DOHH2 (cell line): Measurements from ENCODE around the gene PAPPA.

Experiments used
- H3F3A ChIP-seq: fragments of 200-600 bp; sonication (generic), shearing (Covaris generic); 2 replicates; pipeline ENCODE4 v1.6.0; 2016; ENCODE audit warnings: antibody characterized with exemption, mild to moderate bottlenecking; ENCODE audit not compliant: control insufficient read depth, insufficient read depth
- H3K27ac ChIP-seq: fragments of 200-600 bp; sonication (generic); 2 replicates; pipeline ENCODE4 v1.5.1; 2014; ENCODE audit warnings: low read depth, mild to moderate bottlenecking, low read length, moderate library complexity
- H3K27me3 ChIP-seq: fragments of 200-600 bp; sonication (generic); 2 replicates; pipeline ENCODE4 v1.6.1; 2014; ENCODE audit warnings: mild to moderate bottlenecking, low read length, mixed read lengths; ENCODE audit not compliant: control insufficient read depth
- H3K36me3 ChIP-seq: fragments of 200-600 bp; sonication (generic); 2 replicates; pipeline ENCODE4 v1.6.1; 2014; ENCODE audit warnings: mild to moderate bottlenecking, low read length, moderate library complexity, mixed read lengths; ENCODE audit not compliant: control insufficient read depth
- H3K4me1 ChIP-seq: fragments of 200-600 bp; sonication (generic); 2 replicates; pipeline ENCODE4 v1.6.1; 2014; ENCODE audit warnings: mild to moderate bottlenecking, low read length, mixed read lengths; ENCODE audit not compliant: control insufficient read depth
- H3K4me2 ChIP-seq: fragments of 200-600 bp; sonication (generic); 2 replicates; pipeline ENCODE4 v1.6.0; 2014; ENCODE audit warnings: mild to moderate bottlenecking, low read length, moderate library complexity
- H3K4me3 ChIP-seq: fragments of 200-600 bp; sonication (generic); 2 replicates; pipeline ENCODE4 v1.5.1; 2014; ENCODE audit warnings: mild to moderate bottlenecking, low read length, mixed read lengths
- H3K79me2 ChIP-seq: fragments of 200-600 bp; sonication (generic); 2 replicates; pipeline ENCODE4 v1.6.1; 2014; ENCODE audit warnings: mild to moderate bottlenecking, low read length, mixed read lengths; ENCODE audit not compliant: control insufficient read depth
- H3K9me2 ChIP-seq: fragments of 200-600 bp; sonication (generic); replicated peaks from 2 replicates; pipeline ENCODE4 v1.6.1; 2014; ENCODE audit warnings: mild to moderate bottlenecking, low read length, mixed read lengths; ENCODE audit not compliant: control insufficient read depth
- H3K9me3 ChIP-seq: fragments of 200-600 bp; sonication (generic); 2 replicates; pipeline ENCODE4 v1.6.1; 2014; ENCODE audit warnings: antibody characterized with exemption, low read length, mixed read lengths; ENCODE audit not compliant: control insufficient read depth, insufficient read depth
- H4K20me1 ChIP-seq: fragments of 200-600 bp; sonication (generic); 2 replicates; pipeline ENCODE4 v1.6.0; 2014; ENCODE audit warnings: low read depth, mild to moderate bottlenecking, antibody characterized with exemption, low read length, moderate library complexity; ENCODE audit not compliant: control insufficient read depth, insufficient read depth
- EZH2phosphoT487 ChIP-seq: fragments of 200-600 bp; sonication (generic); IDR thresholded peaks from 2 replicates; pipeline ENCODE4 v1.6.1; 2017; ENCODE audit warnings: borderline replicate concordance, mild to moderate bottlenecking, antibody characterized with exemption, low read length, moderate library complexity, mixed read lengths
- TF ChIP-seq, protein P1 (sequence below): fragments of 200-600 bp; sonication (generic); IDR thresholded peaks from one replicate; pipeline ENCODE4 v1.5.1; 2014; ENCODE audit warnings: antibody characterized with exemption, mild to moderate bottlenecking, low read depth, low read length; ENCODE audit not compliant: poor library complexity, severe bottlenecking

Gene PAPPA

DNA sequence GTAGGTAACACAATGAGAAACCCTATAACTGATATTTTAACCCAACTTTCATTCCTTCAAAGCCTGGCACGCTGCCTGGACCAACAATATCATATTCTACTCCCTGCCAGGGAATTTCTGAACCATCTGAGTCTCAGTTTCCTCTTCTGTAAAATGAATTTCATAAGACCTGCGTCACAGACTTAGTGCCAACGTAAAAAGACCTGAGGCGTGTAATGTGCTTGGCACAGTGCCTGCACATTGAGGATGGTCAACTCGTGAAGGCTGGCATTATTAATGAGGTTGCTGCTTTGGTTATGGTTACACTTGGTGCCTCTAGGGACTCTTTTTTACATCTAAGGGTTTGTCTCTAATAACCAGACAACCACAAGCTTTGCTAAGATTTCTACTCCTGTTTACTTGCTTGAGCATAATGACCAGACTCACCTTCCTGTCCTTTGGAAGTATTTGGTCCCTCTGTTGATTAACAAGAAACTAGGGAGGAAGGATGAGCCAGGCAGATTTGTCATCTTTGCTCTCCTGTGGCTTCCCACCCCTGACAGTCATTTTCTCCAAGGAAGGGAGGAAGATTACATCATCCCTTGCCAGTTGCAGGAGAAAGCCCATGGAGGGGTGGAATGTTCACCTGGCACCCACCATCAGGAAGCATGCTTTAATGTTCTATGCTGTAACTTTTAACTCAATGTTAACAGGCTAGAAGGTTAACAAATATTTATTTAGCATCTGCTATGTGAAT, 79.0 kb downstream of the PAPPA start:
- H3K9me2 ChIP-seq: no peaks in the 10 kb centered on the region
- no peaks in the 10 kb centered on the region for H3K9me3 ChIP-seq
- H3F3A ChIP-seq: no peaks in the 10 kb centered on the region
- peaks cover 4% of the 10 kb centered on the region; the same call in 1 of the 2 replicates for H3K27me3 ChIP-seq
- no peaks in the 10 kb centered on the region for H3K4me1 ChIP-seq
- H3K4me3 ChIP-seq: no peak overlapping the region
- H4K20me1 ChIP-seq: no peaks in the 10 kb centered on the region
- no peak for TF ChIP-seq EZH2phosphoT487
- TF ChIP-seq, protein P1, sequence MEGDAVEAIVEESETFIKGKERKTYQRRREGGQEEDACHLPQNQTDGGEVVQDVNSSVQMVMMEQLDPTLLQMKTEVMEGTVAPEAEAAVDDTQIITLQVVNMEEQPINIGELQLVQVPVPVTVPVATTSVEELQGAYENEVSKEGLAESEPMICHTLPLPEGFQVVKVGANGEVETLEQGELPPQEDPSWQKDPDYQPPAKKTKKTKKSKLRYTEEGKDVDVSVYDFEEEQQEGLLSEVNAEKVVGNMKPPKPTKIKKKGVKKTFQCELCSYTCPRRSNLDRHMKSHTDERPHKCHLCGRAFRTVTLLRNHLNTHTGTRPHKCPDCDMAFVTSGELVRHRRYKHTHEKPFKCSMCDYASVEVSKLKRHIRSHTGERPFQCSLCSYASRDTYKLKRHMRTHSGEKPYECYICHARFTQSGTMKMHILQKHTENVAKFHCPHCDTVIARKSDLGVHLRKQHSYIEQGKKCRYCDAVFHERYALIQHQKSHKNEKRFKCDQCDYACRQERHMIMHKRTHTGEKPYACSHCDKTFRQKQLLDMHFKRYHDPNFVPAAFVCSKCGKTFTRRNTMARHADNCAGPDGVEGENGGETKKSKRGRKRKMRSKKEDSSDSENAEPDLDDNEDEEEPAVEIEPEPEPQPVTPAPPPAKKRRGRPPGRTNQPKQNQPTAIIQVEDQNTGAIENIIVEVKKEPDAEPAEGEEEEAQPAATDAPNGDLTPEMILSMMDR: no peak
- H3K79me2 ChIP-seq: no peaks in the 10 kb centered on the region
- H3K27ac ChIP-seq: no peak overlapping the region
- no peaks in the 10 kb centered on the region for H3K36me3 ChIP-seq
- H3K4me2 ChIP-seq: no peak overlapping the region

DNA sequence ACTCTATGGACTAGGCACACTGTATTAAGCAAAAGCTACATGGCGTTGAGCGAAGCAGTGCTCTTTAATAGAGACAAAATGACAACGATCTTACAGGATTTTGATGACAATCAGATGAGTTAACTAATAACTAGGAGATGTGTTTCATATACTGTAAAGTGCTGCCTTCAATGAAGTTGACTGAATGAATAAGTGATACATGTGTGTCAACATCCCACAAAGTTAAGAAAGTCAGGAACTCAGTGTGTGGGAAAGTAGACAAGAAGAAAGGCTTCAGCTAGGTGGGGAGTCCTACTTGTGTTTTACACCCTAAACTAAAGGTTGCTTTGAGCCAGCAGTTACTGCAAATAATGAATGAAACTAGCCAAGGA, 79.6 kb downstream of the PAPPA start:
- H3K79me2 ChIP-seq: no peaks in the 10 kb centered on the region
- TF ChIP-seq, protein P1: no peak
- no peak for TF ChIP-seq EZH2phosphoT487
- H3K27ac ChIP-seq: no peak overlapping the region
- H3K36me3 ChIP-seq: no peaks in the 10 kb centered on the region
- no peaks in the 10 kb centered on the region for H3K9me3 ChIP-seq
- no peak overlapping the region for H3K4me2 ChIP-seq
- no peaks in the 10 kb centered on the region for H3K9me2 ChIP-seq
- H4K20me1 ChIP-seq: no peaks in the 10 kb centered on the region
- H3F3A ChIP-seq: no peaks in the 10 kb centered on the region
- no peak overlapping the region for H3K4me3 ChIP-seq
- no peaks in the 10 kb centered on the region for H3K4me1 ChIP-seq
- peaks cover 4% of the 10 kb centered on the region; the same call in 1 of the 2 replicates for H3K27me3 ChIP-seq

DNA sequence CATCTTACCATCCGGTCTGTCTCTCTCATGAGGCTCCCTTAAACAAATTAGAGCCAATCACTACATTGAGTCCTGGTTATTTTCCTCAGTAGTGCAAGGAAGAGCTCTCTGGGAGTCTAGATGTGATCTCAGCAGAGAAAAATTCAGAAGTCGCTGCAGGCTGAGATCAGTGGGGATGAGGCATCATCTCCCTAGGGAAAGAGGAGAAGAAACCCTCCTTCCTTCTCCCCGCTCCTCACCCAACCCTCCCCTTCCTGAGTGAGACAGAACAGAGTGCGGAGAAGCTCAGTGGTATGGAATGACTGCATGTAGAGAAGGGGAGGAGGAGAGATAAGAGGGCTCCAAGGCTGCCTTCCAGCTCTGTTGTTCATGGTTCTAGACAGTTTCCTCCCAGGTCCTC, 80.5 kb downstream of the PAPPA start:
- H3F3A ChIP-seq: no peaks in the 10 kb centered on the region
- no peak overlapping the region for H3K27ac ChIP-seq
- no peak for TF ChIP-seq EZH2phosphoT487
- TF ChIP-seq, protein P1: no peak
- H4K20me1 ChIP-seq: no peaks in the 10 kb centered on the region
- no peaks in the 10 kb centered on the region for H3K9me3 ChIP-seq
- no peak overlapping the region for H3K4me2 ChIP-seq
- no peaks in the 10 kb centered on the region for H3K79me2 ChIP-seq
- H3K27me3 ChIP-seq: peaks cover 4% of the 10 kb centered on the region; the same call in 1 of the 2 replicates
- no peaks in the 10 kb centered on the region for H3K9me2 ChIP-seq
- H3K4me3 ChIP-seq: no peak overlapping the region
- H3K36me3 ChIP-seq: no peaks in the 10 kb centered on the region
- H3K4me1 ChIP-seq: no peaks in the 10 kb centered on the region
